Stomach (tissue), 4 donors: Measurements from ENCODE around the gene C11orf91.

ENCODE experiments used
- CTCF ChIP-seq, 7 experiments: fragments of 450-650 bp in 4 of 7; fragments of 200-600 bp in 3 of 7; sonication (generic) in 3 of 7; IDR thresholded peaks; one replicate each; pipeline ENCODE4 v1.5.1; 2016 to 2019; ENCODE audit warnings: antibody characterized with exemption in 7 of 7, control low read depth in 2 of 7, mild to moderate bottlenecking in 1 of 7
- EP300 ChIP-seq: sonication (generic); formaldehyde crosslinking; IDR thresholded peaks from one replicate; pipeline ENCODE4 v1.6.1; 2017; ENCODE audit warnings: antibody characterized with exemption

- TF ChIP-seq CTCF (IDR thresholded peaks at IDR 0.05), result no peak
- no peak for TF ChIP-seq EP300
Measured at GRCh38 chr11:33656768-33657167, 43.9 kb downstream of the C11orf91 start.
